GM21723 (cell line): ENCODE measurements around the gene GRIK3.

Source experiments
- ATAC-seq: cut with Tn5 transposase; IDR thresholded peaks from one replicate; pipeline ENCODE4 v1.9.1; 2021; ENCODE audit warnings: mild to moderate bottlenecking, moderate library complexity; ENCODE audit not compliant: unreplicated experiment

The GRIK3 gene

DNA sequence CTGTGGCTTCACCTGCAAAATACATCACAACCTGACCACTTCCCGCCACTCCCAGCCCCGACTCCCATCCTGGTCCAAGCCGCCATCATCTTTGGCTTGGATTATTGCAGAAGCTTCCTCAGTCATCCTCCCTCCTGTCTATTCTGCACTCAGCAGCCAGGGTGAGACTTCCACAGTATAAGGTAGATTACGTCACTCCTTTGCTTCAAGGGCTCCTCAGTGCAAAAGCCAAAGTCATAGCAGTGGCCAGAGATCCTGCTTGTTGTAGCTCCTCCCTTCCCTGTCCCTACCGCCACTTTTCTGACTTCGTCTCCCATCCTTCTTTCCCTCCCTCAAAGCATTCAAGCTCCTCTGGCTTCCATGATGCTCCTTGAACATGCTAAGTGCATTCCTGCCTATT, 152.8 kb downstream of the GRIK3 start:
- no peak for ATAC-seq

DNA sequence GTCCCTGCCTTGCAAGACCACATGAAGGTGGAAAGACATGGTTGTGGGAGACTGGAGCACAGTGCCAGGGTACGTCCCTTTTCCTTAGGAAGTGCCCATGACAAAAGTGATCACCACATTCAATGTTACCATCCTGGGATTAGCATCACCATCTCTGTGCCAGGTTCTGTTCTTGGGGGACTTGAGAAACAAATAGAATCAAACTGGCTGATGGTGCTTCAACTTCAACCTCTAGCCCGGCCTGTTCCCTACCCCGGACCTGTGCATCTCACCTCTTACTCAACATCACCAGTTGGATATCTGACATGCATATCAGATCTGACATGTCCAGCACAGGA, 153.3 kb downstream of the GRIK3 start:
- ATAC-seq, result no peak

DNA sequence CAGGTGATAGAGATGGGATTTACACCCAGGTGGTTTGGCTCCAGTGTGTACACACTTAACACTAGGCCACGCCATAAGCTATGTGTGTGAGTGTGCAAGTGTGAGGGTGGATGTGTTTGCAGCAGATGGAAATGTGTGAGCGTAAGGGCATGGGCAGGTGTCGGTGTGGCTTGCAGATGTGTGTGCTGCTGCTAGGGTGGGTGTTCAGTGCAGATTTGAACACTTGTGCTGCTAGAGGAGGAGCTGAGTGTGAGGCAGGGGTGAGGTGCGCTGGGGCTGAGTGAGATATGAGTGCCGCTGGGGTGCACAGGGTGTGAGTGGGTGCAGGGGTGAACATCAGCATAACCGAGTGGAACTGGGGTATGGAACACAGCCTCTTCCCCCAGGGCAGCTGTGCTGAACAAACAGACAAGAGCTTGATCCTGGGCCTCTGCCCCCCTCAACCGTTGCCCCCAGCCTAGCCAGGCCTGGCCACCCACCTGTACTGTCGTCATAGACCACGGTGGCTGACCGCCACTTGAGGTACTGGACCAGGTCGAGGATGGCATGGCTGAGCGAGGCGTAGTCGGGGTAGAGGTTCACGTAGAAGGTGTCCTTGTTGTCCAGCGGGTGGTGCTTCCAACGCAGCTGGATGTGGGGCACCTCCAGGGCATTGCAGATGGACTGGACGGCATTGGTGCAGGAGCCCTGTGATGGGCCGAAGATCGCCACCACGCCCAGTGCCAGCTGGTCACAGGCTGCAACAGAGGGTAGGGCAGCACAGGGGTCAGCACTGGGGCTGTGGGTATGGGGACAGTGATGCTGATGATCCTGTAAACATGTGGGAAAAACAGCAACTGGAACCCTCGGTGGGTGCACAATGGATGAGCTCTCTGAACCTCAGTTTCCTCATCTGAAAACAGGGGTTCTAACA, 153.9 kb downstream of the GRIK3 start:
- ATAC-seq, result no peak

DNA sequence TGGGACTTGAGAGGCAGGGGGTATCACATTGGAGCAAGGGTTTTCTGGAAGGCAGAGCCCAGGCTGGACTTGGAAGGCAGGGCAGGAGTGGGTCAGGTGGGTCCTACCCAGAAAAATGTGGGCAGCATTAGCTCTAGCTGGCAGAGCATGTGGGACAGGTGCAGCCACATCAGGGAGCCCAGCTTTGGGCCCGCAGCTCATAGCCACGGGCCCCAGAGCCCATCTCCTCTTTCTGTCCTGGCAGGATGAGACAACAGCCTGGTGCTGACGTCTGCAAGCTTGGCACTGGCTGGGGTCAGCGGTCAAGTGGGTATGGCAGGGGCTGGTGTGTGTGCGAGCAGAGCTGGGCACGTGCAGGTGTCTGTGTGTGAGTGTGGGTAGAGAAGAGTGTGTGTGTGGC, 154.7 kb downstream of the GRIK3 start:
- ATAC-seq, result no peak

DNA sequence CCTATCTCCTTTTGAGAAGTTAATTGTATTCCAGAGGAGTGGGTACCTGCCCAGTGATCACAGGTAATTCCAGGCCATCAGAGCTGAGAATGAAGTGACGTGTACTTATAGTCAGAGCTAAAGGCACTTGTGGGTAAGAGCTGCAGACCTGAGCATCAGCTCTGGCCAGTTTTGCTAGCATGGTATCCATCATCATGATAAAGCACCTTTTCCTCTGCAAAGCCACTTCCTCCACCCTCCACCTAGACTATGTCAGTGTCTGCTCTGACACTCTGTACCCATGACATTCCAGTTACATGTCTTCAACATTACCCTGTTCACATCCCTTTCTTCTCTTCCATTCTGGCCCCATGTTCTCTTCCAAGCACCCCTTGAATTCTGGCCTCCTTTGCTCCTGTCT, 157.3 kb downstream of the GRIK3 start:
- ATAC-seq, result no peak

DNA sequence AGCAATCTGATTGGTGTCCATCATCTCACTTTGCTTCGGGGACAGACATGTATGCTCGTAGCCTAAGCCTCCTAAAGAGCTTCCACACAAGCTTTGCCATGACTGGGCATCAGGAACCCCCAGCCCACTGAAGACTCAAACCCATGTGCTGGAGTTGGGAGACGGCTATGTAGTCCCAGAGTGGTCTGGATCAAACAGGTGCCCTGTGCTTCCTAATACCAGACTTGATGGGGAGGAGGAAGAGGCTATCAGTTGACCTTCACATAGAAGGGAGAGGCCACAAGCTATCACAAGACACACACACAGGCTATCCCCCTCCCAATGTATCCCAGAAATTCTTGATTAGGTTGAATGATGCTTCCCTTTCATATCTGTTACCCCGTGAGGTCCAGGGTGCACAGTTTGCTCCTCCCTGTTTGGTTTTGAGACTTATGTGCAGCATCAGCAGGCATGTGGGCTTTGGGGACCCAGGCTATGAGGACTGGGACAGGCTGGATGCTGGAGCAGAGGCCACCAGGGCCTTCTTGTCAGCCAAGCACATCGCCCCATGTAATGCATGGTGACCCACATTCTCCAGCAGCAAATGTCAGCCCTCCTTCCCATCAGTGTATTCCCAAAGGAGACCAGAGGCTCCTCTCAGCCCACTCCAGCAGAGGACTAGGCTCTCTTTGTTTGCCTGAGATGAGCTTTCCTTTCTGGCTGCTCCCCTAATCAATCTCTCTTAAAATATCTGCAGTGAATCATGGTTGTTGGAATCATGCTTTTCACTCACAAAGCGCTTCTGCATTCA, 159.8 kb downstream of the GRIK3 start:
- ATAC-seq, result no peak

DNA sequence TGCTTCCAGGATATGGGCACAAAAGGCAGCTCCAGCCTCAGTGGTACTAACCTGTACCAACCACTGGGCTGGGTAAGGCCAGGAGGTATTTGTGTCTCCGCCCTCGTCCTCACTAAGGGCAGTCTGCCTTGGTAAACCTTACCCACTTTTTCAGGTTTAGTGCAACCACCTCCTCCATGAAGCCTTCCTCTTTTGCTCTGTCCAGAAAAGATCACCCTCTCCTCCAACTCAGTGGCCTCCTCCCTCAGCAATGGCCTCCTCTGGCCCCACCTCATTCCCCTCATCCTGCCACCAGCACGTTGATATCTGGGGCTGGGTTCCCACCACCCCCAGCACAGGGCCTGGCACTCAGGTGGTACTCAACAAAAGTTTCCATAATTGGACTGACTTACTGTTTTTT, 161.5 kb downstream of the GRIK3 start:
- no peak for ATAC-seq

DNA sequence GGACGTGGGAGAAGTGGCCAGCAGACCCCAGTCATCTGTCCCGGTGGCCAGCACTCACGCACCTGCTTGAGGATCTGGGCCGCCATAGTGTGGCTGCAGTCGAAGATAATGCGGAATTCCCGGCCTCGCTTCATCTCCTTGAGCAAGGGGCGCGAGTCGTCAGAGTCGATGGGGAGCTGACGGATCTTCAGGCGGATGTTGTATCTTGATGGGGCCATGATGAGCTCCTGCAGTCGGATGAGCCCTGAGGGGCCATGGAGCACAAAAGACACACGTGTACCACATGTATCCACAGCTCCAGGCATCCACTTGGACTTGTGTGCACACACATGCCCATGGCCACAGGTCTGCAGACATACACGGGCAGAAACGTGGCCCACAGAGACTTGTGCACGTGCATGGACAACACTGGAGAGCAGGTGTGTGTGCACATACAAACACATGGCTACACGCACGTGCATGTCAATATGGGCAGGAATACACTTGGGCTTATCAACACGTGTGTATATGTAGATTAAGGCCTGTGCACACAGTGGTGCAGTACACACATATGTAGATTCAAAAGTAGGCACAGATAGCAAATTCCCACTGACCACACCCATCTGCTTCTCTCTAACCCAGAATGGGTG, 162.1 kb downstream of the GRIK3 start:
- no peak for ATAC-seq

DNA sequence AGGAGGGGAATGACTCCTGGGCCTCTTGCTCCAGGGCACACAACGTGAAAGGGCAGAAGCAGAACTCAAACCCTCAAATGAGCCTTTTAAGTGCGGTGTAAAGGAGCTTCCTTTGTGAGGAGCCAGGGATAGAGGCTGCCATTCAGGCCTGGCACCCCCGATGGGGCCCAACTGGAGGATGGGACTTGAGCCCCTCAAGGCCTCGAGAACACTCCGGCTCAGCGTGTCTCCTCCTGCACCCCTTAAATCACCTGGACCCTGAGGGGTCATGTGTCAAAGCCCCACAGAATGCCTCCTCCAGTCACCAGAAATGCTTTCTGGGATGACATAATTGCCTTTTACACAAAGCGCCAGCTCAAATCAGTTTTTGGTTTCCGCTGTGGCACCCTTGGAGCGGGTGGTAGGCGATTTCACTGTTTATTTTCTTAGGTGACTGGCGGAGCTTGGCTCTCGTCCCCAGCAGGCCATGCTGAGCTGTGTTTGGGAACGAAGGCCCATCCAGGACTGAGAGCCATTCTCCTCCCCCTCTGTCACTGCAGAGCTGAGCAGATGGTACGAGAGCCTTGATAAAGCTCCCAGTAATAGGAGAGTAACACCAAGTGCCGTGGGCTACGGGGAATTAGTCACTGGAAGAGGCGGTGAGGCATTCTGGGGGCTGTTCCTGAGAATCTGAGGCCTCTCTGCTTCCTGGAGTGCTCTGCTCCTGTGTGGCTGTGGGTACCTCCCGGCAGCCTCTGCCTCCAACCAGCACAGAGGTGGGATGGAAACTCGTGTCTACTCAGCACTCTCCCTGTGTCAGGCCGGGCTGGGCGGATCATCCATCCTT, 163.0 kb downstream of the GRIK3 start:
- no peak for ATAC-seq

DNA sequence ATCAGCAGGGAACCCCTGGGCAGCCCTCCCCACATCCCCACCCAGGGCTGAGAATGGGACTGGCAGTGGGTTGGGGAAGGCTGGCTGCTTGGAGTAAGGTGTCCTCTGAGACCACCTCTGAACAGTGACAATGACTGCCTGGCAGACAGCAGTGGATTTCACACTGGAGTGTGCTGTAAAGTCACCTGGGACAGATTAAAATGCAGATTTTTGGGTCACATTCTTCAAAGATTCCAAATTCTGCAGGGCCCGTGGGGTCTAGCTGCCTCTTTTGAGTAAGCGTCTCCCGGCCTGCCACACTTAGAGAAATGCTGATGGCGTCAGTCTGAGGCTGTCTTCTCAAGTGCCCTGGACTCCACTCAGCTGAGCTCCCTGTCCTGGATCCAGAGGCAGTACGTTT, 164.5 kb downstream of the GRIK3 start:
- ATAC-seq, result no peak

DNA sequence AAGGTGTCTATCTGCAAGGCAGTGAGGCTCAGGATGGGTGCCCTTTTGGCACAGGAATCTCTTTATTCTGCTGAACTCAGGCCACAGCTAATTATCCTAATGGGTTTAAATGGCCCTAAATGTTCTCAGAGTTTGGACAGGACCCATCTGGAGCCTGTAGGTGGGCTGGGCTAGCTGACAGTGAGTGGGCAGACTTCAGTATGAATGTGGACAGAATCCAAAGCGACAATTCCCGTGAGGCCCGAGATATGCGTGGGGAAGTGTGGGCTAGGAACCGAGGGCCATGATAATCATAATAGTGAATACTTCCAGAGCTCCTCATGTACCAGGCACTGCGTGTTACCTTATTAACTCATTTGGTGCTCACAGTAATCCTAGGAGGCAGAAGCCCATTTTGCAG, 165.3 kb downstream of the GRIK3 start:
- no peak for ATAC-seq

DNA sequence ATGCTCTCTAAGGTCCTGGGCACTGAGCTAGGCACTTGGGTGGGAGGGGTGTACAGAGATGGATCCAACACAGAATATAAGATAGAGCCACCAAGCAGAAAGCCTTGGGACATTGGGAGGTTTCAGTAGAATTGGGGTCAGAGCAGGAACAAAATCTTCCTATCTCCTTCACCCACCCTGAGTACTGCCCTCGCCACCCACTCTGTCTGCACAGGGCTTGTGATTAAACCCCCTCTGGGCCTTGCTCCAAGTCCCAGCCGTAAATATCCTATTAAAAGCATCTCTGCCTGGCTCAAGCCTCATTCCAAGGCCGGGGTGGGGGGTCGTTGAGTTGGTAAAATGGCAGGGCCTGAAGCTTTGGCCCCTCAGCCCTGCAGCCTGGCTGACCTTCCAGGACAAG, 166.7 kb downstream of the GRIK3 start:
- no peak for ATAC-seq

DNA sequence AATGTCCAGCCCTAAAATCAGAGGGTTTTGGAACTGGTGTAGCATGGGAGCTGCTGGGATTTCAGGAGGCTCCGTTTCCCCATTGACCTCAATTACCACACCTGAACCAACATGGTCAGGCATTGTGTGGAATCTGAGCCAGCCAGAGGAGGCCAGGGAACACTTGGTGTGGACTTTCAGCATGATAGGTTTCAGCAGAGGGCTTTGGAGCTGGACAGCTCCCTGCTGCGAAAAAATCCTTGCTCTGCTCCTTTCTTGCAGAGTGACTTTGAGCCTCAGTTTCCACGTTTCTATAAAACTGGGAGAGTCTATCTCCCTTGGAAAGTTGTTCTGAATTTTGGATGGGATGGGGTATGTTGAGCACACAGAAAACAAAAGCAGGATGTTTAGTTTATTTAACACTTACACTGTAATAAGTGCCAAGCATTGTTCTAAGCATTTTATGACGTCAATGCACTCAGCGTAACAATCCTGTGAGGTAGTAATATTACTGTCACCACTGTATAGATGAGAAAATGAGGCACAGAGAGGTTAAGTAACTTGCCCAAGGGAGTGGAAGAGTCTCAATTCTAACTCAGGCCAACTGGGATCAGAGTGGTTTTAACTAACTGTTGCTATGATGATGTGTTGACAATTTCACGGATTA, 168.0 kb downstream of the GRIK3 start:
- ATAC-seq, result no peak

DNA sequence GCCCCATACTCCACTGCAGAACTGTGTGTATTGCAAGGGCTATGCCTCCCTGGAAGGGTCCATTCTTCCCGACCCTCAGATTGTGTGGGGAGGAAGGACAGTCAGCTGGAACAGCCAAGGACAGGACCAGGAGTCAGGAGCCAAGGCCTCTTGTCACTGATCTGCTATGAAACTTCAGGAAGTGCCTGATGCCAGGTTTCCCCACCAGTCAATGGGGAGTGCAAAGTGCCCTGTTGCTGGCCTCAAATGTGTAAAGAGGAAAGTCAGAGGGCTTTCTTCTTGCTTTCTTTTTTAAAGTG, 168.8 kb downstream of the GRIK3 start:
- no peak for ATAC-seq

DNA sequence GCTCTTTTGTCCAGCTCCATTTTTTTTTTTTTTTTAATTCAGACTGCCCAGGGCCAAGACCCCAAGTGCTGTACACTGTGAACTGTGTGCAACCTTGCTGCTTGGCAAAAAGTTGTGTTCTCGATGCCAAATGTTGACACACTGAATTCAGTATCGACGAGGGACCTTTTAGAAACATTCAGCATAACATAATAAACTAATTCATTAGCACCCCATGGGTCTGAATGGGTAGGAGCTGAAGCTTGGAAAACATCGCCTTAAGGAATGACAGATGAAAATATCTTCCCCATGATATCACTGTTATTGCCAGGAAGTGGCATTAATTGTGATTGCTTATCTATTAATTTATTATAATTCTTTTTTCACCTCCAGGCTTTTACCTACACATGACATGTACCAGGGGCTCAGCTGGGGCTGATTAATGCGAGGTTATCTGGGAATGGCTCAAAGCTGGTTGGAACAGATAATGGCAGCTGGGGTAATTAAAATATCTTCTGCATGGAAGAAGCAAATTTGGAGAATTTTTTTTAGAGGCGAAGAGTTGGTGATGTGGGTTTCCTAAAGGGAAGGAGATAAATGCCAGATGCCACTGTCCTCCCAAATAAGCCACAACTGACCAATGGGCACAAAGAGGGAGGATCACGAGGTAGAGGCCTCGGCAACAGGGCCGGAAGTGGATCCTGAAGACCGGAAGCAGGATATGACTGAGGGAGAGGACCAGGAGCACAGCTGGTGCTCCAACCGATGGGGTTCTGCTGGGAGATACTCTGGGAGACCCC, 169.3 kb downstream of the GRIK3 start:
- ATAC-seq, result no peak

DNA sequence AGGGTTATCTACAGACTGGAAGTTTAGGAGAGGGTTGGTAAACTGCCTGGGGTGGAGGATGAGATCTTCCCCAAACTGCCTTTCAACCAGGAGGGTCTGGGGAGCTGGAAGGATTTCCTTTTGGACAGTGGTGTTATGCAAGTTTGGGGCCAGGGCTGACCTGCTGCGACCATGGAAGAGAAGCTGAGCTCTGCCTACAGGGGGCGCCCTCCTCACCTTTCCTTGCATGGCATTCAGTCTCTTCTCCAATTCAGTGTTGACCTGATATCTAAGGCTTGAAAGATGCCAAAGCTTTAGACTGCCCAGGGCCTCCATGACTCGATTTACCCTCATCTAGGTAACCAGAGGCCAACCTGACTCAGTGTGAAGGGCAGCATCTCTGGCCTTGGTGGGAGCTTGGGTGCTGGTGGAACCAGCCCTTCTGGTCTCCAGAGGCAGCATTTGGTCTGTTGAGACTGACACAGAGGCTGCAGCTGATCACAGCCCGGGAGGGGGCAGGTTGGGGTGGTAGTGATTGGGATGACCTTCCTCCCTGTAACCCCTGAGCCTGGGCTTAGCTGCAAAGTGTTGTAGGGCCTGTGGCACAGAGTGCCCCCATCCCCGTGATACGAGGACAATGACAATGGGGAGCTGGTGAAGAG, 170.0 kb downstream of the GRIK3 start:
- no peak for ATAC-seq

DNA sequence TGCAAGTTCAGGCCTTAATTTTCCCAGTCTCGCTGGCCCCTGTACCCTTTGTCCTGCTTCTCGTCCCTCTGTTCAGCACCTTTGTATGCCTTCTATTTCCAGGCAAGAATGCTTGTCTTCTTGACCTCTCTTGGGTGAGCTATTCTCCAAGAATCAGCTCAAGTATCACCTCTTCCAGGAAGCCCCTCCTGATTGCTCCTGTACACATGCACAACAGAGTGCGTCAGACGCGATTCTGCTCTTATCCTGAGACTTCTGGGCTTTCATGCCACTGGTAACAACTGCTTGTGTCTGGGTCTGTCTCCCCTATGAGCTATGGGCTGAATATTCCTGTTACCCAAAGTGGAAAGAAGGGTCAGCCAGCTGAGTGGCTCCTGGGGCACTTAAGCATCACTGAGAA, 170.8 kb downstream of the GRIK3 start:
- ATAC-seq, result no peak

DNA sequence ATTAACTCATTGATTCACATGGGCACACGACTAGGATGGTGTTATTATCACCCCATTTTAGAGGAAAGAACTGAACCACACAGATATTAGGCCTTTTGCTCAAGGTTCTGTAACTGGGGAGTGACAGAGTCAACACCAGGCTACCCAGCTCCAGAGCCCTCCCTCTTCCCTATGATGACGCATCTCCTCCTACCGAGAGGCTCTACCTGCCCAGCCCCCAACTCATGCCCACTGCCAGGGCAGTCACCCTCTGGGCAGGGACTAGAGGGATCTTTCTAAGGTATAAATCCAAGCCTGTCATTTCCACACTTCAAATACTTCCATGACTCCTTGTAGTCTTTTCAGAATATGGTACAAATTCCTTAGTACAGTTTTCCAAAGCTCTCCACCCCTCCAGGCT, 171.3 kb downstream of the GRIK3 start:
- no peak for ATAC-seq

DNA sequence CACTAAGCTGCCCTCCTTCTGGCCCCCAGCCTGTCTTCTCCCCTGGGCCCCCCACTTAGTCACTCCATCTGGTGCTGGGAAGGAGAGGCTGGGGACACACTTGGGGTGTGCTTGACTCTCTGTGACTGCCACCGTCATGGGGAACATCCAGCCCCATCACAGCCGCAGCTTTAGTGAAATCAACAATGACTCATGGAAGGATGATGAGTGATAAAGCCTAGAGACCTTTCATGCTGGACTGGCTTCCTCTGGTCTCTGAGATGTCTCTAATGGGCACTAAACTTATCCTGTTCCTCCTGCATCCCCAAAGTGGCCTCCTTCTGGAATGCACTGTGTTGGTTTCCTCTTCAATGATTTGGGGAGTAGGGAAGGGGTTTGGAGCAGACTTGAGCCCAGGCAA, 172.9 kb downstream of the GRIK3 start:
- ATAC-seq, result no peak
